NCI-H526 treated with DMSO at 0.1 percent for 48 hours (cell line): Measurements from ENCODE around the gene H6PD.

Source experiments
- DNase-seq: peaks from one replicate; lab custom pipeline; 2025; lab: John Stamatoyannopoulos, UW

H6PD gene

GRCh38 chr1:9260059-9260766, 25.6 kb downstream of the H6PD start:
- no peak for DNase-seq

- no peak for DNase-seq
These were observed 26.9 kb downstream of the H6PD start for GRCh38 chr1:9261496-9261895.

- no peak for DNase-seq
These were observed 27.8 kb downstream of the H6PD start for GRCh38 chr1:9262096-9262986.

- DNase-seq: no peak
These were observed 28.8 kb downstream of the H6PD start for GRCh38 chr1:9263276-9263855.

- no peak for DNase-seq
These were observed 29.7 kb downstream of the H6PD start for GRCh38 chr1:9263984-9264872.

- no peak for DNase-seq
These were observed 30.5 kb downstream of the H6PD start for GRCh38 chr1:9265037-9265436.

GRCh38 chr1:9265968-9266367, 31.4 kb downstream of the H6PD start:
- DNase-seq: no peak

GRCh38 chr1:9267352-9267686, 32.7 kb downstream of the H6PD start:
- DNase-seq: no peak

GRCh38 chr1:9267827-9268581, 33.4 kb downstream of the H6PD start:
- DNase-seq: no peak

- no peak for DNase-seq
These were observed 34.5 kb downstream of the H6PD start for GRCh38 chr1:9269078-9269501.

- DNase-seq: no peak
These were observed 35.1 kb downstream of the H6PD start for GRCh38 chr1:9269721-9270120.

- DNase-seq: peak; percentile 42
These were observed 35.8 kb downstream of the H6PD start for GRCh38 chr1:9270290-9270883.

GRCh38 chr1:9271283-9271682, 36.7 kb downstream of the H6PD start:
- DNase-seq: no peak

- DNase-seq: no peak
These were observed 37.5 kb downstream of the H6PD start for GRCh38 chr1:9271861-9272595.

- DNase-seq: no peak
These were observed 38.6 kb downstream of the H6PD start for GRCh38 chr1:9273177-9273576.

- no peak for DNase-seq
These were observed 40.6 kb downstream of the H6PD start for GRCh38 chr1:9275161-9275560.

- DNase-seq: no peak
These were observed 41.0 kb downstream of the H6PD start for GRCh38 chr1:9275567-9276034.

- no peak for DNase-seq
These were observed 43.5 kb downstream of the H6PD start for GRCh38 chr1:9278116-9278515.

GRCh38 chr1:9278585-9279153, 44.1 kb downstream of the H6PD start:
- DNase-seq: no peak
